Measurements from ENCODE around the gene PIK3IP1.

PIK3IP1 gene

GRCh38 chr22:31278626-31279326, 13.5 kb downstream of the PIK3IP1 start:
- no peak for DNase-seq (ENCODE audit: low read depth in 2 of 2)
- no peak overlapping the region for H3K4me3 ChIP-seq (replicated peaks in 1 of 2; ENCODE audit: low read depth in 2 of 2, low read length in 2 of 2)
- no peak for TF ChIP-seq CTCF (IDR thresholded peaks at IDR 0.05; ENCODE audit: low read depth, low read length)

GRCh38 chr22:31278151-31278621, 14.1 kb downstream of the PIK3IP1 start:
- no peak for DNase-seq (ENCODE audit: low read depth in 2 of 2)
- no peak overlapping the region for H3K4me3 ChIP-seq (replicated peaks in 1 of 2; ENCODE audit: low read depth in 2 of 2, low read length in 2 of 2)
- no peak for TF ChIP-seq CTCF (IDR thresholded peaks at IDR 0.05; ENCODE audit: low read depth, low read length)

GRCh38 chr22:31277741-31278140, 14.5 kb downstream of the PIK3IP1 start:
- DNase-seq (ENCODE audit: low read depth in 2 of 2): no peak
- no peak for TF ChIP-seq CTCF (IDR thresholded peaks at IDR 0.05; ENCODE audit: low read depth, low read length)
- H3K4me3 ChIP-seq (replicated peaks in 1 of 2; ENCODE audit: low read depth in 2 of 2, low read length in 2 of 2): no peak overlapping the region

- TF ChIP-seq CTCF (IDR thresholded peaks at IDR 0.05; ENCODE audit: low read depth, low read length): no peak
- H3K4me3 ChIP-seq (replicated peaks in 1 of 2; ENCODE audit: low read depth in 2 of 2, low read length in 2 of 2): no peak overlapping the region
- no peak for DNase-seq (ENCODE audit: low read depth in 2 of 2)
These were observed 15.7 kb downstream of the PIK3IP1 start for GRCh38 chr22:31276426-31277167.

GRCh38 chr22:31275576-31275975, 16.7 kb downstream of the PIK3IP1 start:
- no peak for DNase-seq (ENCODE audit: low read depth in 2 of 2)
- TF ChIP-seq CTCF (IDR thresholded peaks at IDR 0.05; ENCODE audit: low read depth, low read length): no peak
- H3K4me3 ChIP-seq (replicated peaks in 1 of 2; ENCODE audit: low read depth in 2 of 2, low read length in 2 of 2): no peak overlapping the region

- no peak for TF ChIP-seq CTCF (IDR thresholded peaks at IDR 0.05; ENCODE audit: low read depth, low read length)
- DNase-seq (ENCODE audit: low read depth in 2 of 2): no peak
- H3K4me3 ChIP-seq (replicated peaks in 1 of 2; ENCODE audit: low read depth in 2 of 2, low read length in 2 of 2): no peak overlapping the region
These were observed 17.3 kb downstream of the PIK3IP1 start for GRCh38 chr22:31275018-31275417.

All from cardiac fibroblast (primary cell).